NCI-H524 (cell line): ENCODE data around the gene ZNF747.
"Not testable (repeated sequence)": the region's sequence is repeated elsewhere in the genome, so short reads cannot be mapped to it uniquely, and the experiment has no call there.

Experiments
- DNase-seq, 2 experiments: peaks; one replicate each; lab custom pipeline; 2025; lab: John Stamatoyannopoulos, UW

ZNF747 gene

DNA sequence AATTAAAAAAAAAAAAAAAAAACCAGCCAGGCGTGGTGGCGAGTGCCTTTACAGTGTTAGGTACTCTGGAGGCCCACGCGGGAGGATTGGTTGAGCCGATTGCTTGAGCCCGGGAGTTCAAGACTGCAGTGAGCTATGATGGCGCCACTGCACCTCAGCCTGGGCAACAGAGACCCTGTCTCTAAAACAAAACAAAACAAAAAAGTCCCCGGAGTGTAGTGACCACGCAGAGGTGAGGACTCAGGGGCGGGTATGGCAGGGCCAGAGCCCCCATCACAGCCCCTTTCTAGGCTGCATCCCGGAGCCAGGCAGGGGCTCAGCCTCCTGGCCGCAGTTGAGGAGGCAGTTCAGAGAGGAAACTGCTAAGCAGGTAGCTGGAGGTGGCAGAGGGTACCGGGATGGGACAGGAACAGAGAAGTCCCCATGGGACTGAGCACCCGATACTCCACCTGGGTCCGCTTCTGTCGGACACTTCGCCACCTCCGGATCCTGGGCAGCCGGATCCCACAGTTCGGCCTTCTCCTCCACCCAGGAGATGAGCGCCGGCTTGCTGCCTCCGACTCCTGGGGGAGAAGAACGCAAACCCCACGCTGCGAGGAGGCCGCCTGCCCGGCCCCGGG lies 800 bp downstream of the ZNF747 start:
- DNase-seq = no peak

DNA sequence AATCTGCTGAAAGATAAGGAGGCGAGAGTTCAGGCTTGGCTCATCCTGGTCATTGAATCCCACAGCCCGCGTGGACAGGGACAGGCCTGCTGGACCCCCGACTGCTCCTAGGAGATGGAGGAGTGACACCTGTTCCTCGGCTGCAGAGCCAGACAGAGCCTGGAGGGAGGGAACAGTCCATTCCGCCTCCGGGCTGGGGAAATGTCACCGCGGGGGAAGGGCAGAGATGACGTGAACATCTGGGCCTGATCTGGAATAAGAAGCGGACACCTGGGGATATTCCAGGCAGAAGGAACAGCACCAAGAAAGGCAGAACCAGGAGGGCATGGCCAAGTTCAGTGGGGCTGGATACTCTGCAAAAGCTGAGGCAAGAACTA lies 1.5 kb downstream of the ZNF747 start:
- no peak for DNase-seq

DNA sequence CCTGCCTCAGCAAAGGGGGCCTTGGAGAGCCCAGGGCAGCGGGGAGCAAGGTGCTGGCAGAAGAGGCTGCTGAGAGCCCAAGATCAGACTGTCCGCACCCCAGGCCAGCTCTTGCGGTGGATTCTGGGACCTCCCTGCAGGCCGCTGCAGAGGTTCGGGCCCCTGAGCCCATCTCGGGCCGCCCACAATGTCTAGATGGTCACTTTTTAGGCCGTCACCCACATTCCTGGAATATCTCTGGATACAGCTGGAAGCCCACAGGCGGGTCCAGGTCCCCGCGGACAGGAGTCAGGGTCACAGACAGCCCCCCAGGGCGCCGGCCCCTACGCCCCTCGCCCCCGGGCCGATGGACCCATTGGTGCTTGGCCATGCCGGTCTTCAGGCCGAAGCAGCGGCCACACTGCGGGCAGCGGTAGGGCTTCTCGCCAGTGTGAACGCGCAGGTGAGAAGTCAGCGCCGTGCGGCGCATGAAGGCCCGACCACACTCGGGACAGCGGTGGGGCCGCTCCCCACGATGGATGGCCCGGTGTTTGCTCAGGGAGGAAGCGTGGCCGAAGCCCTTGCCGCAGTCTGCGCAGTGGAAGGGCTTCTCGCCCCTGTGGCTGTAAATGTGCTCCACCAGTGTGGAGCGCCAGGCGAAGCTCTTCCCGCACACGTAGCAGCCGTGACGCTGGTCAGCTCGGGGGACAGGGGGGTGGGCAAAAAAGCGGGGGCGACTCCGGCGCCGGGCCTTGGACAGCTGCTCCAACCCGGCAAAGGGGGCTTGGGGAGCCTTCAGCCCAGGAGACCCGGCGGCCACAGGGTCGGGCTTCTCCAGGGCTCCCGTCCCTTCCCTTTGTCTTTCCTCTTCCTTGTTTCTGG lies 2.1 kb downstream of the ZNF747 start:
- DNase-seq = no peak

DNA sequence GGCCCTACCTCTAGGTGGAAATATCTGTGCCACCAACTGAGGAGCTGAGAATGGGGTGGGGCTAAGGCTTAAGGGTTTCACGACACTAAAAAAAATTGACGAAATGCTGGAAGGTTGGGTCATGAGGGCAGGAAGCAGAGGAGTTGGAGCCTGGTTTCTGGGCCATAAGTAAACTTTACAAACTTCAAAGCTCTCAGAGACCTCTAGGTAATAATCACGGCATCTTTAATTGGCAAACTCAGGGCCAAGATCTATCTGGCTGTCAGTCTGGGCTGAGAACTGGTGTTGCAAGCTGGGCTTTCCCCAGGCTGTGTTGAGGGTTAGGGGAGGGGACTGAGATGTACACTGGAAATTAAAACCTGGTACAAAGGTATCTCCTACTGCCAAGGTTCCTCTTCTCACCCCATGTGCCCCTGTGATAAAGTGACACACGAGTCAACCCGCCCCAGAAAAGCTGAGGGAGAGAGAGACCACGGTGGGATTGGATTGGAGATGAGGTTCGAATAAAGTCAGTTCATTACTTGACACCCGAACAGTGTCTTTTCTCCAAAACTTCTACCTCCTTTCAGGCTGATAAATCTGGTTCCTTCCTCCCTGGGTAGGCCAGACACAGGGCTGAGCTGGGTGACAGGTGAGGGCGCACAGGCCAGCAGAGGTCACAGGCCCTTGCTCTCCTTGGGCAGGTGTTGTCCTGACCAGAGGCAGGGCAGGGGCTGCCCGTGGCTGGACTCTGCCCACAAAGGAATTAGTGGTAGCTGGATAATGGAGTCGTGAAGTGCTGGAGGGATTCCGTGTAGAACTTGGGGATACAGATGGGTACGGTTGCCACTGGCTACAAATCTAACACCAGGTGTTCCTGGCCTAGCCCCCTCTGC lies 4.3 kb downstream of the ZNF747 start:
- no peak for DNase-seq

DNA sequence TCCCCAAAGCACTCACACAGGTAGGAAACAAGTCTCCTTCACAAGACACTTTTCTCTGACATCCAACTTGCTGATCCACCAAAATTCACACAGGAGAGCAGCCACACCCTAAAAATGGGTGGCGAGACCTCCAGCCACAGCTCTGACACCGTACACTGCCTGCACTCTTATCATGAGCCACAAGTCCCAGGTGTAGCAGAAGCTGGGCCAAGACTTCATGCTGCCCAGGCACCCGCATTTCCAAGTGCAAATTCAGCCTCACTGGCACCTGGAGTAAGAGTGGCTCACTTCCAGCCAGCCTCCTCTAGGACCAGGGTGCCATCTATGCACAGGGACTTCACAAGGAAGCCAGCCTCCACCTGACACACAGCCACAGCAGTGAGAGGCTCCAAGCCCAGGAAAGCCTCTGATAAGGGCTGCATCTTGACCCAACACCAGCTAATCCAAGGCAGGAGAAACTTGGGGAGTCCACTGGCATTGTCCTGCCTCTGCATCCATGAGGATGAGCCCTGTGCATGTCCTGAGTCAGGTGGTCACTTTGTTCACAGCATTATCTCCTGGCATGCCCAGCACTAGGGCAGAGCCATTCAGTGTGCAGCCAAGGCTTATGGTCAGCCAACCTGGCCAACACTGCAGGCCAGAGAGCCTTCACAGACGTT lies 5.7 kb downstream of the ZNF747 start:
- no peak for DNase-seq

DNA sequence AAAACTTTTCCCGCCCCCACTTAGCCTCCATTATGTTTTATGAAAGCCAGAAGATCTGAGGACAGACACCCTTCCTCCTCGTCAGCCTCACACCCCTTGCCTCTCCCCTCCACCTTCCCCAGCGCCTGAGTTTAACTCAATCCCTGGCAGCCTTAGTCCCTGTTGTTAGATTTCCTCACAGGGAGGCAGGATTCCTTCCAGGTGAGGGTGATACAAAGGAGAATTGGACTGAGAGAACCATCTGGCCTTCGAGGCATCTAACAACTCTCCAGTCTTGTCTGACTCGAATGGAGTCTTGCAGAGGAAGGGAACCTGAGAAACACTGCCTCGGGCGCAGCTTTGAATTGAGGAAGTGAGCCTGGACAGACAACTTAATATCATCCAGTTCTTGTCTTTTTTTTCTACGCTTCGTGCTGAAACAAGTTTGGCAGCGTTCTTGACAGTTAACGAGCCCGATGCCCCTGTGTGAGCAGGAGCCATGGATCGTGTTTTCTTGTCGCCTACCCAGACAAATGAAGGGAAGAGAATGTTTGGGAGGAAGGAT lies 7.0 kb downstream of the ZNF747 start:
- DNase-seq = no peak

DNA sequence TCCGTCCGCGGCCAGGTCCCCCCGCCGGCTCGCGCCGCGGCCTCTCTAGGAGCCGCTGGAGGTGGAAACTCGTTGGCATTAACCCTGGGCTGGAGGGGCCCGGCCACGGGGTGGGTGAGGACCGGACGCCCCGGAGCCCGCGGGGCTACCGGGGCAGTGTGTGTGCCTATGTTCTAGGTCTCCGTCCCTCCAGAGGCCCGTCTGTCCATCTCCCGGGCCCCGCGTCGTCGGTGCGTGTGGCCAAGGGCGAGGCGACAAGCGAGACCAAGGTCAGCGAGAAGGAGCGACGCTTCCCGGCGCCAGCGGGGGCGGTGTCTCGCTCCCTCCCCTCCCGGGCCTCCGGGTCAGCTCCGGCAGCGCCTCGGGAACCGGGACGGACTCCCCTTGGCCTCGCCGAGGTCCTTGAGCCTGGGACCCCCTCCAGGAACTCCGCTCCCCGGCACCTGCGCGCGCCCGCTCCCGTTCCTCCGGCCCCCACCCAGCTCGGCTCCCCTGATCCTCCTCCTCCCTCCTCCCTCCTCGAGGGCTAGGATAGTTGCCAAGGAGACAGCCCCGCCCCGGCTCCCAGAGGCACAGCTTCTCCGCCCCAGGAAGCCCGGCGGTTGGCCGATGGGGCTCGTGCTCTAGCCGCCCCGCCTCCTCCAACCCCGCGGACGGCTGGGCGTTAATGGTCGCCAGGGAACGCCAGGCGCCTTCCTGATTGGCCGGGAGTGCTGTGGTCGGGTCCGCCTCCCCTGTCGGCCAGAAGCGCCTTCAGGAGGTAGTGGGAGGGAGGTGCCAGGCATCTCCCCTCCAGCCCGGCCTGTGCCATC lies 7.6 kb downstream of the ZNF747 start:
- DNase-seq = peak; percentile 98

DNA sequence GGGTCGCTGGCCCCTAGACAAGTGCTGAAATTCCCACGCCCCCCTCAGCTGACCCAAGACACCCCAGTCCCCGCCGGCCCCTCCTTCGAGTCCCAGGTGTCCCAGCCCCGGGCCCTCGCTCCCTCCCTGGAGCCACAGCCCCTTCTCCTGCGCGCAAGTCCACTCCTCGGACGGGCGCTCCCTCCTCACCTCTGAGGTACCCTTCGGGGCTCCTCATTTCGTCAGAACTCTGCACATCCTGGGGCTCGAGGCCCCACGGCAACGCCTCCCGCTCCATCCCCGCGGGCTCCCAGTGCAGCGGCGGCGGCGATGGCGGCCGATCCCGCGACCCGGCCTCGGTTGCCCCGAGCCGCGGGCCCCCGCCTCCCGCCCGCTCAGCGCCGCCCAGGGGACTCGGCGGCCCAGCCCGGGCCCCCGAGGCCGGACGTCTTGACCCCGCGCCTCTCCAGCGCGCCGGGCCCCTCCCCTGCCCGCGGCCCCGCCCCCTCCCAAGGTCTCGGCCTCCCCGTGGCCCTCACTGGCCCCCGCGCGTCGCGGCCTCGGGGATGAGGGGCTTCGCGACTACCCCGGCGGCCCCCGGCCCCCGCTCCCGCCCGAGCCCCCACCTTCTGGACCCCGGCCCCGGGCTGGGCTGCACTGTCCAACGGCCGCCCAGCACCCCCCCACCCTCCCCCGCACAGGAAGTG lies 8.4 kb downstream of the ZNF747 start, which contains the start of gene ZNF768:
Gene ZNF768, minus strand, starts transcription at position 430 of the 686 bp plus-strand sequence. Its CDS starts 153 bp downstream, at position 277.
- DNase-seq = no peak

DNA sequence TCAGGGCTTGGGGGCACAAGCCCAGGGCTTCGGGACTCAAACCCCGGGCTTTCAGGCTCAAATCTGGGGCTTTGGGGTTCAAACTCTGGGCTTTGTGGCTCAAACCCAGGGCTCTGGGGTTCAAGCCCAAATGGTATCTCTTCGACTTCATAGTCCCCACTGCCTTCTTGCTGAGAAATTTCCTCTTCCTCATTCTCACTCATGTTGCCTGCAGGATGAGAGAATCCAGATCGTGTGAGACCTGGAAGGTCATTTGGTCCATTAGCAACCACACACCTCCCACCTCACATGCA lies 8.9 kb downstream of the ZNF747 start:
- no peak for DNase-seq

DNA sequence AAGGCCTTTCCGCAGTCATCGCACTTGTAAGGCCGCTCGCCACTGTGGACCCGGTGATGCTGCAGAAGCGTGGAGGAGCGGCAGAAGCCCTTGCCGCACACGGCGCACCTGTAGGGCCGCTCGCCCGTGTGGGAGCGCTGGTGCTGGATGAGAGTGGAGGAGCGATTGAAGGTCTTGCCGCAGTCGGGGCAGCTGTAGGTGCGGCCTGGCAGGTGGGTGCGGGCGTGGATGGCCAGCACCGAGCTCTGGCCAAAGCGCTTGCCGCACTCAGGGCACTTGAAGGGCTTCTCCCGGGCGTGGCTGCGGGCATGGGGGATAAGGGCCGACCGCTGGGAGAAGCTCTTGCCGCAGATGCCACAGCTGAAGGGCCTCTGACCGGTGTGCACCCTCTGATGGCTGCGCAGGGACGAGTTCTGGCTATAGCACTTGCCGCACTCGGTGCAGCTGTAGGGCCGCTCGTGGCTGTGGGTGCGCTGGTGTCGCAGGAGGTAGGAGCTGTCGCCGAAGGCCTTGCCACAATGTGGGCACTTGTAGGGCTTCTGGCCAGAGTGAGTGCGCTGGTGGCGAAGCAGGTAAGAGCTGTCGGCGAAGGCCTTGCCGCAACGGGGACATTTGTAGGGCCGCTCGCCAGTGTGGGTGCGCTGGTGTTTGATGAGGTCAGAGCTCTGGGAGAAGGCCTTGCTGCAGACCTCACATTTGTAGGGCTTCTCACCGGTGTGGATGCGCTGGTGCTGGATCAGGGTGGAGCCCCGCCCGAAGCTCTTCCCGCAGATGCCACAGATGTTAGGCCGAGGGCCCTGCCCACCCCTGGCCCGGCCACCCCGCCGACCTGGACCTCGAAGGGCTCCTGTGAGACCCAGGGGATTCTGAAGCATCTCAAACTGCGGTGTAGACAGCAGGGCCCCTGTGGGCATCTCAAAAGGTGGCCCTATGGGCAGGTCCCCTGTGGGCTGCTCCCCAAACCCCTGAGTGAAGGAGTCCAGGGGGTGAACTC lies 9.8 kb downstream of the ZNF747 start:
- DNase-seq = no peak

DNA sequence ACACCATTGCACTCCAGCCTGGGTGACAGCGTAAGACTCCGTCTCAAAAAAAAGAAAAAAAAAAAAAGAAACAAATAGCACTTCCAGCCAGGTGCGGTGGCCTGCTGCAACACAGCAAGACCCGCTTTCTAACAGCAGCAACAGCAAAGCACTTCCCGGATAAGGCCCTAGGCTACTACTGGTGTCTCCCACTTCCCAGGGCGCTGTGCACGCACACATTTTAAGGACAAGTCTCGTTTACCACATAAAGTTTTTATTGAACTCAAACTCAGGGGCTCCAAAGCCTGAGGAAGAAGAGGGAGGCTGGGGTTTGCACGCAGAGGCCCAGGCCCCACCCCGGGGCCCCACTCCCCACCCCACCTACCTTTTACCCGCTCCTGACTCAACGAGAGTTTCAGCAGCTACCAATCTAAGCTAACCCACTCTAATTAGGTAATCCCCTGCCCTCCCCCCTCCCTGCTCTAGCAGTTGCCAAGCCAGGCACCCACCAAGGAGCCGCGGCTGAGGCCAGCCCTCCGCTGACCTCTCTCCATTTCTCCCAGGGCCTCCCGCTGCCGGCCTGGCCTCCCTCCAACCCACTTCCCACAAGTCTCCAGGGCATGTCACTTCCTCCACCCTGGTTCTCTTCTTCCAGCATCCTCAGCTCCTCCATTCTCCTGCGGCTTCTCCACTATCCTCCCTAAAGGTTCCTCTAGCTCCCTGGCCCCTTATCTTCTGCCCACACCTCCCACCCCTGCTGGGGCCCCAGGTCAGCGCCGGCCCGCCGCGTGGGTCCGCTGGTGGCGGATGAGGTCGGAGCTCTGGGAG lies 10.7 kb downstream of the ZNF747 start:
- no peak for DNase-seq

DNA sequence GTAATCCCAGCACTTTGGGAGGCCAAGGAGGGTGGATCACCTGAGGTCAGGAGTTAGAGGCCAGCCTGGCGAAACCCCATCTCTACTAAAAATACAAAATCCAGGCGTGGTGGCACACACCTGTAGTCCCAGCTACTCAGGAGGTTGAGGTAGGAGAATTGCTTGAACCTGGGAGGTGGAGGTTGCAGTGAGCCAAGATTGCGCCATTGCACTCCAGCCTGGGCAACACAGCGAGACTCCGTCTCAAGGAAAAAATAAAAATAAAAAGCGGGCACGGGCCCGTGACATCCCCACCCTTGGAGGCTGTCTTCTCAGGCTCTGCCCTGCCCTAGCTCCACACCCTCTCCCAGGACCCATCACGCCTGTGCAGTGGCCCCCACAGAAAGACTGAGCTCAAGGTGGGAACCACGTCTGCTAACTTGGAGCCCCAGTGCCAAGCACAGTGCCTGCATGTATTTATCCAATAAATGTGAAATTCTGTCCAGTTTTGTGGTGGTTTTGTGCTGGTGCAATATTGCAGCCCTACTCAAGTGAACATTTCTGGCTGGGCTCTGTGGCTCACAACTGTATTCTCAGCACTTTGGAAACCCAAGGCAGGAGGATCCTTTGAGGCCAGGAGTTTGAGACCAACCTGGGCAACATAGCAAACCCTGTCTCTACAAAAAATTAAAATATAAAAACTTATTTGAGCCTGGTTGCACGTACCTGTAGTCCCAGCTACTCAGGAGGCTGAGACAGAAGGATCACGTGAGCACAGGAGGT lies 11.8 kb downstream of the ZNF747 start:
- not testable (repeated sequence) for DNase-seq

DNA sequence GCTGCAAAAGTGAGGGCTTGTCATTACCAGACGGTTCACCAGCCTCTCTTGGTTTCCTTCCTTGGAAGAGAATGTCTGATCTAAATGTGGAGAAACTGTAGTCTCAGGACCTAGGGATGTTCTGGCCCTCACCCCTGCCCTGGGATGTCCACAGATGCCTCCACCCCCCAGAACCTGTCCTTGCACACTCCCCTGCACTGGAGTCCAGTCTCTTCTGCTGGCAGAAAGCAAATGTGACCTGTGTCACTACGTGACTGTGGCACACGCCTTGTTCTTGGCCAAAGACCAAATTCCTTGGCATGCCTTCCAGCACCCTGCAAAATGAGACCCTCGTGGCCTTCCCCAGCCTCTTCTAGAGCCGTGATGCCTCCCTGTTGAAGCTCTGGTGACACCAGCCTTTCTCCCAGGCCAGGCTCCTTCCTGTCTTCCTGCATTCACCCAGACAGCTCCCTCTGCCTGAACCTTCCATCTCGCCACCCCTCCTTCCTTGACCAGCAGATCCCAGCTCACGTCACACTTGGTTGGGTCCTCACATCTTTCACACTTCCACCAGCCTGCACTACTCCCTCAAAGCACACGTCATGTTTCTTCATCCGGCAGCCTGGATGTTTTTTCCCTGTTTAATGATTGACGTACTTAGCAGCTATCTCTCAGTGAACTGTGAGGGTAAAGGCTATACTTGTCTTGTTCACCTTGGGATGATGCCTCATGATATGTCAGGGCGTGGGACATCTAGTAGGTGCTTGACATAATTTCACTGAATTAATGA lies 12.6 kb downstream of the ZNF747 start:
- DNase-seq = no peak

DNA sequence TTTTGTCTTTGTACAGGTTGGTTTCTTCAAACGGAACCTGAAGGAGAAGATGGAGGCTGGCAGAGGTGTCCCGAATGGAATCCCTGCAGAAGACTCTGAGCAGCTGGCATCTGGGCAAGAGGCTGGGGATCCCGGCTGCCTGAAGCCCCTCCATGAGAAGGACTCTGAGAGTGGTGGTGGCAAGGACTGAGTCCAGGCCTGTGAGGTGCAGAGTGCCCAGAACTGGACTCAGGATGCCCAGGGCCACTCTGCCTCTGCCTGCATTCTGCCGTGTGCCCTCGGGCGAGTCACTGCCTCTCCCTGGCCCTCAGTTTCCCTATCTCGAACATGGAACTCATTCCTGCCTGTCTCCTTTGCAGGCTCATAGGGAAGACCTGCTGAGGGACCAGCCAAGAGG lies 13.2 kb downstream of the ZNF747 start:
- no peak for DNase-seq

DNA sequence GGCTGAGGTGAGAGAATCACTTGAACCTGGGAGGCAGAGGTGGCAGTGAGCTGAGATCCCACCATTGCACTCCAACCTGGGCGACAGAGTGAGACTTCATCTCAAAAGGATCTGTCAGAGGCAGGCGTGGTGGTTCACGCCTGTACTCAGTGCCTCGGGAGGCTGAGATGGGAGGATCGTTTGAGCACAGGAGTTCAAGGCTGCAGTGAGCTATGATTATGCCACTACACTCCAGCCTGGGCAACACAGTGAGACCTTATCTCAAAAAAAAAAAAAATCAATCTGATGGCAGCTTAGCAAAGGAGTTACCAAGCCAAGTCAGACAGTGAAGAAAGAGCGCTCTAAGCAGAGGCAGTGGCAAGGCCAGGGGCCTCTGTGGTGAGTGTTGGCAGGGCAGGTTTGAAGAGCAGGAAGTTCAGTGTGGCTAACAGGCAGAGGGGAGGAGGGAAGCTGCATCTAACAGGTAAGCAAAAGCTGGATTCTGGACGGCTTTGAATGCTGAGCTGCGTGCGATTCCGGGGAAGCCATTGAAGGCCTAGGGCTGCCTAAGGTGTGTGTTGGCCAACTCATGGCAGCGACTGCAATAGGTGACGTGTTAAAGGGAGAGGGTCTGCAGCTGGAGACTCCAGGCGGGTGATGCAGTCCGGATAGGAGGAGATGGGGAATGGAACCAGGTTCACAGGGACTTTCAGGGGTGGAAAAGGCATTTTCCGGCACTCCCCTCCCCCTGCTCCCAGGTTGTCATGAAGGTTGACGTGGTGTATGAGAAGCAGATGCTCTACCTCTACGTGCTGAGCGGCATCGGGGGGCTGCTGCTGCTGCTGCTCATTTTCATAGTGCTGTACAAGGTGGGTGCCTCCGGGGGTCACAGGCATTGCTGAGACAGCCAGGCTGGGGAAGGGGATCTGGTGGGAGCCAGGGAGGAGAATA lies 15.3 kb downstream of the ZNF747 start:
- DNase-seq = no peak

DNA sequence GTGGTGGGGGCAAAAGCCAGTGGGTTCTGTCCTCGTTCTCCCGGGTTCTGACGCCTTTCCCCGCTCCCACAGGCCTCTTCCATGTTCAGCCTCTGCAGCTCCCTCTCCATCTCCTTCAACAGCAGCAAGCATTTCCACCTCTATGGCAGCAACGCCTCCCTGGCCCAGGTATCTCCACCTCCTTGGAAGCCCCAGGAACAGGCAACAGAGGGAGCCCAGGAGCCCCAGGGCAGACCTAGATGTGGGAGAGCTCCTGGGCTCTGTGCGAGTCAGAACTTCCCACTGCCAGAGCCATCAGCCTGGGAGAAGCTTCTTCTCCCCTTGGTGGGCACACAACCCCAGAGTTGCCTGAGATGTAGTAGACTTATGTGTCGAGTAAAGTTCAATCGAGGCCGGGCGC lies 16.1 kb downstream of the ZNF747 start:
- DNase-seq = no peak
